DMS 273 treated with DMSO at 0.1 percent for 48 hours (cell line): ENCODE measurements around the gene COL6A5.
"Not testable (repeated sequence)": the region's sequence is repeated elsewhere in the genome, so short reads cannot be mapped to it uniquely, and the experiment has no call there.

Experiments used
- DNase-seq: peaks from one replicate; lab custom pipeline; 2025; lab: John Stamatoyannopoulos, UW

COL6A5 gene

DNA sequence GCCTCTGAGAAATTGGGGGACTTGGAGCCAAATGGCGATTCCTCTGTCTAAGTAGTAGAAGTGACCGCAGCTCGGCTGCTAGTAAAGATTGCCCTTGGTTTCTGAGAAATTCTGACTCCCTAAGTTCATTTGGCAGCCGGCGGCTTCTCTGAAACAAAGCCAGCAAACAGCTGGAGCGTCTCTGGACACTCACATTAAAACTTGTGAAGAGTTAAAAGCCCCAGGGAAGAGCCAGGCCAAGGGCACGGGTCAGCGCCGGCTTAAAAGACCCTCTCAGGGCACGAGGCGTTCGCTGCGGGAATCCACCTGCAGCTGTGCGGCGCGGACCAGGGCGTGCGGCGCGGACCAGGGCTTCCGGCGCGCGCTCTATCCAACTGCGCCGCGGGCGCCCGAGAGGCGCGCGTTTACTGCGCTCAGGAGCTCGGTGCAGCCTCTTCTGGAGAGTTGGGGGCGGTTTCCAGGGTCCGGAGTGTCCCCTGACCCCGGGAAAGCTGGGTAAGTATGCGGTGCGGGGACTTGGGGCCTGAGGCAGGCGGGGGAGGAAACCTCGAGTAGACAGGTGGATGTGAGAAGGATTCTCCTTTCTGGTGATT lies at the start of gene COL6A5:
Gene COL6A5, plus strand, starts transcription at position 186 of the 593 bp plus-strand sequence. CDS start 27,967 bp downstream, outside the sequence.
- DNase-seq = no peak

DNA sequence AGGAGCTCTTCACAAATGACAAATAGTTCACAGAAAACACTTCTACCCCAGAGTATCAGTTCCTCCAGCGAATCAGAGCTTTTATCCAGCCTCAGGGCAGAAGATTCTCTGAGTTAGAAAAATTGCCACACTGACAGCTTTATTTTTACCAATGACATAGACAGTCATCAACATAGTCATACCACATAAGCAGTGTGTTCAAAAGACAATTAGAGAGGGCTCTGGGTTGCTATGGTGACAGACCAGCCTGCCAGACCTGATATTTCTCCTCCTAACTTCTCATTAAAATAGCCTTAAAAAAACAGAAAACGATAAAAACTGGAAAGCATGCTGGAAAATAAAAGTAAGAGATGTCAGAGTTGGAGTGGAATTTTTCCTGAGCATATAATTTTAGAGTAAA lies 45.9 kb upstream of the COL6A5 start:
- no peak for DNase-seq

DNA sequence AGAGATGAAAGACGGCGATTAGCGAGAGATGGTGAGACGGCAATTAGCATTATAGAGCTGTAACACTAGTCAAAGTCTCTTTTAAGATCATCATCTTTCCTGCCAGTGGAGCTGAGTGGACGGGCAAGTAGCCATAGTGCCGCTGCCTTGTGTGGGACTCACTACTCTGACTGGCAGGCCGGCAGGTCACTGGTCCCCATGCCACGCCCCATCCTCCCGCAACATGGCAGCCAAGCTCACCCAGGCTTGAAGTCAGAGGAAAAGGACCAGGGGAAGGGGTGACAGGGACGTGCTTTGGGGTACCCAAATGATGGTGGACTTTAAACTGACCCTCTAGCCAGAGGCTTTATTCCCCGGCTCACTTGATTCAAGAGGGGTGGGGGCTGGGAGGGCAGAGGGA lies 44.6 kb upstream of the COL6A5 start:
- DNase-seq = no peak

GRCh38 chr3:130310109-130310508 lies 35.4 kb upstream of the COL6A5 start:
- DNase-seq = no peak

DNA sequence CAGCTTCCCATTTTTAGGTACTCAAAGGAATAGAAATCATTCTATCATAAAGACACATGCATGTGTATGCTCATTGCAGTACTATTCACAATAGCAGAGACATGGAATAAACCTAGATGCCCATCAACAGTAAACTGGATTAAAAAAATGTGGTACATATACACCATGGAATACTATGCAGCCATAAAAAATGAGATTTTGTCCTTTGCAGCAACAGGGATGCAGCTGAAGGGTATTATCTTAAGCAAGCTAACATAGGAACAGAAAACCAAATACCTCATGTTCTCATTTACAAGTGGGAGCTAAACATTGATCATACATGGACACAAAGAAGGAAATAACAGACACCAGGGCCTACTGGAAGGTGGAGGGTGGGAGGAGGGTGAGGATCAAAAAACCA lies 33.1 kb upstream of the COL6A5 start:
- no peak for DNase-seq

DNA sequence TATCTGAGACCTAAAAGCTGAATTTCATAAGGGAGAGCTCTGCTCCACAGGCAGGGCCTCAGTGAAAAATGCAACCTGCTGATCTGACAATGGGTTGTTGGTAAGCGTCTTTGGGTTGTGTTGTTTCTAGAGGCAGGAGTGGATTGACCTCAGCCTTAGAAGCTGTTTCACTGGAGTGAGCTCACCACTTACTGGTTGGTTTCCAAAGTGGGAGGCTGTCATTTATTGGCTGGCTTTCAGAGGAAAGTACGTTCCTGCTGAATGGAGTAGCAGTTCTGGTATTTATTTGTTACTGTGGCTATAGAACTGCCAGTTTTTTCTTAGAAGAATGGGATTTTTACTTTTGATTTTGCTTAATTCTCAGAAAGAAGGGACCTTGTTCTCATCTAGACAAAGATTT lies 29.3 kb upstream of the COL6A5 start:
- DNase-seq = no peak

- no peak for DNase-seq
Measured at GRCh38 chr3:130323503-130323902, 22.0 kb upstream of the COL6A5 start.

- DNase-seq = no peak
Measured at GRCh38 chr3:130340766-130341165, 4.7 kb upstream of the COL6A5 start.

GRCh38 chr3:130341388-130341787 lies 4.1 kb upstream of the COL6A5 start:
- no peak for DNase-seq

- DNase-seq = no peak
Measured at GRCh38 chr3:130341882-130342281, 3.6 kb upstream of the COL6A5 start.

DNA sequence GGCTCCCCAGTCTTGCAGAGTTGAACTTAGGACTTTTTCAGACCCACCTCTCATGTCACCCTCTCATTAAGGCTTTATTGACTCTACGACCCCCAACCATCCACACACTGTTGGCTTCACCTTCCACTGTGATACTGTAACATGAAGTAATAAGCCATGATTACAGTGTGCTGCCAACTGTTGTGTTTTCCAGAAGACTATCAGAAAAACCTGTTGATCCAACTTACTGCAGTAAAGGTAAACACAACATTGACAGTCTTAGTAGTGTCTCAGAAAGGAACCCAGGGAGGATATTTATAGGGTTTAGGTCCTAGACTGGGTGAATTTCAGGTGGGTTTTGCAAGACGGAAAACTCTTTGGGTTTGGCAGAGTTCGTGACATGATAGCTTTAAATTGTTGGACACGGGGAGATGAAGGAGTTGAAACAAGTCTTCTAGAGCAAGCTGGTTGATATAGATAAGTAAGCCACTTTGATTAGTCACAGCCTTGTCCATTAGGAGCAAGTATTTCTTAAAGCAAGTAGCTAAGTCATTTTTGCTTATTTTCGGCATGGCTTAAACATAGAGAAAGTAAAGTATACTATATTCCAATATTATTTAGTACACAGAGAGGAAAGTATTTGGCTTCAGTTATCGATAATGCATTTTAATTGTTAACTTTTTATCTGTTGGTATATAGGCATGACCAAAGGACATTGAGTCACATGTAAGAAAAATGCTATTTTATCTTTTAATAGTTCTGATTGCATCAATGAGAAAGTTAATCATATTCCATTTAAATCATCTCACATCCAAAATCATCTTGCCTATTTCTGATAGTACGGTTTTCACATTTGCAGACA lies 2.4 kb upstream of the COL6A5 start:
- no peak for DNase-seq

DNA sequence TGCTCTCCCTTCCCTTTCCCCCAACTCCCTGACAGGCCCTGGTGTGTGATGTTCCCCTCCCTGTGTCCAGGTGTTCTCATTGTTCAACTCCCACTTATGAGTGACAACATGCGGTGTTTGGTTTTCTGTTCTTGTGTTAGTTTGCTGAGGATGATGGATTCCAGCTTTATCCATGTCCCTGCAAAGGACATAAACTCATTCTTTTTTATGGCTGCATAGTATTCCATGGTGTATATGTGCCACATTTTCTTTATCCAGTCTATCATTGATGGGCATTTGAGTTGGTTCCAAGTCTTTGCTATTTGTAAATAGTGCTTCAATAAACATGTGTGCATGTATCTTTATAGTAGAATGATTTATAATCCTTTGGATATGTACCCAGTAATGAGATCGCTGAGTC lies 2.8 kb downstream of the COL6A5 start:
- not testable (repeated sequence) for DNase-seq

GRCh38 chr3:130354430-130354829 lies 9.0 kb downstream of the COL6A5 start:
- no peak for DNase-seq

DNA sequence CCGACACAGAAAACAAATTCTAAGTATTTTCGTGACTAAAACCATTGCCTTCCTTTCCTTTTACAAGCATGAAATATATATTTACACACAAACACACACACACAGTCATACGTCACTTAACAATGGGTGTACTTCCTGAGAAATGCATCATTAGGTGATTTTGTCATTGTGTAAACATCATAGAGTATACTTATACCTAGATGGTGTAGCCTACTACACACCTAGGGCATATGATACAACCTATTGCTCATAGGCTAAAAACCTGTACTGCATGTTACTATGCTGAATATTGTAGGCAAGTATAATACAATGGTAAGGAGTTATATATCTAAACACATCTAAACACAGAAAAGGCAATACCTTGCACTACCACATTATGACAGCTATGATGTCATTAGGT lies 28.6 kb downstream of the COL6A5 start:
- DNase-seq = no peak

DNA sequence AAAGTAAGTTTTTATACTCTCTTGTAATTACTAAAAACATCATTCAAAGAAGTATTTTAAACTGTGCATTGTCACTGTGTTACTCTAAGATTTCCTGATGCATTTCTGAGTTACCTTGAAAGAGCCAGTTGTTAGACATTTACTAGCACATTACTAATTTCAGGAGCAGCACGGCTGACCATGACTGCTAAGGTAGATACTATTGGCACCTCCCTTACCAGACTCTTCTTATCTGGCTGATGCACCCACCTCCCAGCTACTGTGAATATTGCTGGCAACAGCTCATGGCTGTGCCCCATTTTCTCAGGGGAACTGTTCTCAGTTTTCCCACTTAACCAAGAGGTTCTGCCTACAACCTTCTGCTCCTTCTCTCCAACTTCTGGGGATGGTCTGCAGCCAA lies 29.4 kb downstream of the COL6A5 start:
- no peak for DNase-seq

- DNase-seq = no peak
Measured at GRCh38 chr3:130377960-130378676, 32.6 kb downstream of the COL6A5 start.

DNA sequence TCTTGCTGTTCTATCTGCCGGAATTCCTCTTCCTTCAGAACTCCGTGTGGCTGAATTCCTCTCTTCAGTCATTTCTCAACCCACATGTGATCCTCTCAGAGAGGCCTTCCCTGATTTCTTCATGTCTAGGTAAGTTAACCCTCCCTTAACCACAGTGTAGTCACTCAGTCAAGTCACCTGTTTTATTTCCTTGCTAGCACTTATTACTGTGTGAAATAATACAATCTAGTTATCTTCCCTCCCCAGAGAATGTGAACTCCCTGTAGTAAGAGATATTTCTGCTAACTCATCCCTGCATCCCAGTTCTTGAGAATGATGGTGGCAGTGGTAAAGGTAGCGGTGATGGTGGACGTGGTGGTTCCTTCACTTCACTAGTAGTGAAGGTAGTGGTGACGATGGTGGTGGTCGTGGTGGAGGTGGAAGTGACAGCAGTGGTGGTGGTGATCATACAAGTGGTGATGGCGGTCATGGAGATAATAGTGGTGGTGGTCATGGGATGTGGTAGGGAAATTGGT lies 33.3 kb downstream of the COL6A5 start:
- DNase-seq = no peak

DNA sequence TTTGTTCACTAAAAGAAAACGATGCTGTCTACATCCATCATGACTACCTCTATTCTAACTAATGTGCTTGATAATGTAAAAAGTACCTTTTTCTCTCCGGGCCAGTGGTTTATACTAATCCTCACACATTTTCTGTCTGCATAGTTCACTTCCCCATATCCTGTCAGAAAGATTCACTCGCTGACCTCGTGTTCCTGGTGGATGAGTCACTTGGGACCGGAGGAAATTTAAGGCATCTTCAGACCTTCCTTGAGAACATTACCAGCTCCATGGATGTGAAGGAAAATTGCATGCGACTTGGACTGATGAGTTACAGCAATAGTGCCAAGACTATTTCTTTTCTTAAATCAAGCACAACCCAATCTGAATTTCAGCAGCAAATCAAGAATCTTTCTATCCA lies 33.8 kb downstream of the COL6A5 start:
- no peak for DNase-seq

- DNase-seq = no peak
Measured at GRCh38 chr3:130380398-130380797, 34.9 kb downstream of the COL6A5 start.

- no peak for DNase-seq
Measured at GRCh38 chr3:130383424-130383823, 38.0 kb downstream of the COL6A5 start.

GRCh38 chr3:130384476-130385025 lies 39.1 kb downstream of the COL6A5 start:
- DNase-seq = no peak

DNA sequence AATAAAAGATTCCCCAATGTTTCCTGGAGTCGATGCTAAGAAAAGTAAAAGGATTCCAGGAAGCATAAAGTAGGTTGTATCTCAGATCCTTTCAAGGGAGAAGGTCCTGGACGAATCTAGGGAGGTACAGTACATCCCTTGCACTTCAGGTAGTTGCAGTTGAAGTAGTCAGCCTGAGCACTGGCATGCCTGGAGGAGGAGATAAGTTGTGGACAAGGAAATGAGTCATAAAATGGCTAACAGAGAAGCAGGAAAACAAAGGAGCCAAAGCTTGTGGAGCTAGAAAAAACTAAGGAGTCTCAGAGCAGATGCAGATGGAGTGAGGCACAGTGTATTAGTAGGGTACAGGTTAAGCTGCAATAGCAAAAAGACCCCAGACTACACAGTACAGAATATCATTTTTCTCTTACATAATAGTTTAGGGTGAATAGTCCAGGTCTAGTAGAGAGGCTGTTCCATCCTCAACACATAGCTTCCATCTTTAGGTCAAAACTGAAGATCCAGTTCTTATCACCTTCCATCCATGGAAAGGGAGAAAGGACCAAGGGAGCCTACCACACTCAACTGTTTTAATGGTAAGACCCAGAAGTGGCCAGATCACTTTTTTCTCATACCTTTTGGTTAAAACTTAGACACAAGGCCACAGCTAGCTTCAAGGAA lies 41.3 kb downstream of the COL6A5 start:
- DNase-seq = no peak
